HG03520 (cell line): ENCODE measurements around the gene OR2J2.
"Not testable (repeated sequence)": the region's sequence is repeated elsewhere in the genome, so short reads cannot be mapped to it uniquely, and the experiment has no call there.

Experiments used
- ATAC-seq: cut with Tn5 transposase; IDR thresholded peaks from one replicate; pipeline ENCODE4 v1.9.1; 2021; ENCODE audit warnings: mild to moderate bottlenecking, moderate library complexity; ENCODE audit not compliant: unreplicated experiment

OR2J2 gene

GRCh38 chr6:29170607-29171006 lies at the start of gene OR2J2:
OR2J2 (plus strand) TSS chr6:29170907; CDS start chr6:29173636, 2,729 bp downstream.
- ATAC-seq: not testable (repeated sequence)

GRCh38 chr6:29129326-29130012 lies 41.2 kb upstream of the OR2J2 start:
- no peak for ATAC-seq

- no peak for ATAC-seq
Measured at GRCh38 chr6:29130644-29131043, 40.1 kb upstream of the OR2J2 start.

GRCh38 chr6:29131691-29132090 lies 39.0 kb upstream of the OR2J2 start:
- ATAC-seq: no peak

DNA sequence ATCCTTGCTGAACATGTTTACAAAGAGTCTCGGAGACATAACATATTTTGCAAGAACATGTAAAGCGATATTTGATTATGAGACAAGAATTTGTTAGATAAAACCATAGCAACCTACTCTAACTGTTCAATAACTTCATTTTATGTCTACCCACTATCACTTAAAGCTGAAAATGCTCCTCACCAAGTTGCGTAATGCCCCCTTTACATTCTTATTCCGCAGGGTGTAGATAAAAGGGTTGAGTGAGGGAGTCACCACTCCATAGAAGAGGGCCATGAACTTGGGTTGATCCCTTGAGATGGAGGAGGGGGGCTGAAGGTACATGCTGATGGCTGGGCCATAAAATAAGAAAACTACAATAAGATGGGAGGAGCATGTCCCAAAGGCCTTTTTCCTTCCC lies 33.0 kb upstream of the OR2J2 start:
- no peak for ATAC-seq

GRCh38 chr6:29141606-29142005 lies 29.1 kb upstream of the OR2J2 start:
- no peak for ATAC-seq

DNA sequence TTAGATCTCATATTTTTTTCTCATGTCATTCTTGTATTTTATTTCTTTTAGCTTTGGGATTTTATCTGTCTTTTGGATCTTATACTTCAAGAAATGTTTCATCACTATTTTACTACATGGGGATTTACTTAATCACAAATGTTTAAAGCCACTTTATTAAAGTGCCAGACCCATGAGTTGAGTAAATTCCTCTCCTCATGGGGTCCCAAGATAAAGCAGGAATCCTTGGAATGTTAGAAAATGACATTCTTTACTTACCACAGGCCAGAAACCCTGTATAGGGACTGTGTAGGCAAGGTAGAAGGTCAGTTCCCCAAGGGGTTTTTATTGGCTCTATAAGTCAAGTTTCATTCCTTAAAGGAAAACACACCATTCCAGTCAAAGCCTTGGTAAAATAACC lies 28.4 kb upstream of the OR2J2 start:
- ATAC-seq: no peak

DNA sequence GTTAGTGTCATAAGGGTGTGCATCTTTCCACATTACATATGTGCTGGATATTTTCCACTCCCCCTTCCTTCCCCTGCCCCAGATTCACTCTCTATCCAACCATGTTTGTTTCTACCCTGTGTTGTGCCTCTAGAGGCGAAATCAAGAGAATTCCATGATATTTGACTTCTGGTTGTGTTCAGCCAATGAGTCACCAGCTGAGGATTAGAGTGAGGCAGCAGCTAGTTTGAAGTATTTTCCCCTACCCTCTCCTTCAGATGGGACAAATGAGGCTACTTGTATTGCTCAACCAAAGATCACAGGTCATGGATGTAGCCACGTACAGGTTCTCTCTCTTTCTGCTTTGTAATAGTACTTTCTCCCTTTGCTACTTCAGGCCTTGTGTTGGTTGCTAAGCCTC lies 24.5 kb upstream of the OR2J2 start:
- no peak for ATAC-seq

GRCh38 chr6:29147074-29147473 lies 23.6 kb upstream of the OR2J2 start:
- ATAC-seq: no peak

- ATAC-seq: not testable (repeated sequence)
Measured at GRCh38 chr6:29149444-29149843, 21.3 kb upstream of the OR2J2 start.

- no peak for ATAC-seq
Measured at GRCh38 chr6:29153083-29153482, 17.6 kb upstream of the OR2J2 start.

DNA sequence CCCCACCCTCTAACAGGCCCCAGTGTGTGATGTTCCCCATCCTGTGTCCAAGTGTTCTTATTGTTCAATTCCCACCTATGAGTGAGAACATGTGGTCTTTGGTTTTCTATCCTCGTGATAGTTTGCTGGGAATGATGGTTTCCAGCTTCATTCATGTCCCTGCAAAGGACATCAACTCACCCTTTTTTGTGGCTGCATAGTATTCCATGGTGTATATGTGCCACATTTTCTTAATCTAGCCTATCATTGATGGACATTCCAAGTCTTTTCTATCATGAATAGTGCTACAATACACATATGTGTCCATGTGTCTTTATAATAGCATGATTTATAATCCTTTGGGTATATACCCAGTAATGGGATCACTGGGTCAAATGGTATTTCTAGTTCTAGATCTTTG lies 15.5 kb upstream of the OR2J2 start:
- ATAC-seq: not testable (repeated sequence)

- ATAC-seq: not testable (repeated sequence)
Measured at GRCh38 chr6:29159922-29160321, 10.8 kb upstream of the OR2J2 start.

GRCh38 chr6:29165571-29165970 lies 5.1 kb upstream of the OR2J2 start:
- ATAC-seq: not testable (repeated sequence)

- no peak for ATAC-seq
Measured at GRCh38 chr6:29171736-29172135, 1.0 kb downstream of the OR2J2 start.

DNA sequence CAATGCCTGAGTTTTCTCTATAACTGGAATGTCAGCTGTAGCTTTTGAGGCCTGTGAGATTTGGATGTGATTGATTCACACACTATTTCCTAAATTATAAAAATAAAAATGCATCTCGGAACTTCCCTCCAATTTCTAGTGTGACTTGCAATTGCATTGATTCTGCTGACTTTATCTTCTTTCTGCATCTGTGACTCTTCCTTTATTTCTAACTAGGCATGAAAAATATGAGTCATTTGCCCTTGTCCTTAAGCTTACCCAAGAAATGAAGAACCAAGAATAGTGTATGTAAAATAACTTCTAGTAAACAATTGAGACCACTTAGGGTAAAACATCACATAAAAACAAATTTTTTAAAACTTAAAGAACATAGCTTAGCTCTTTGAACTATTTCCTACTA lies 12.9 kb downstream of the OR2J2 start:
- no peak for ATAC-seq

DNA sequence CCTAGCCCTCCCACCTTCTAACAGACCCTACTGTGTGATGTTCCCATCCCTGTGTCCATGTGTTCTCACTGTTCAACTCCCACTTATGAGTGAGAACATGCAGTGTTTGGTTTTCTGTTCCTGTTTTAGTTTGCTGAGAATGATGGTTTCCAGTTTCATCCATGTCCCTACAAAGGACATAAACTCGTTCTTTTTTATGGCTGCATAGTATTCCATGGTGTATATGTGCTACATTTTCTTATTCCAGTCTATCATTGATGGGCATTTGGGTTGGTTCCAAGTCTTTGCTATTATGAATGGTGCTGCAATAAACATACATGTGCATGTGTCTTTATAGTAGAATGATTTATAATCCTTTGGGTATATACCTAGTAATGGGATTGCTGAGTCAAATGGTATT lies 18.0 kb downstream of the OR2J2 start:
- ATAC-seq: not testable (repeated sequence)

GRCh38 chr6:29200767-29201662 lies 30.3 kb downstream of the OR2J2 start:
- no peak for ATAC-seq

- ATAC-seq: no peak
Measured at GRCh38 chr6:29201966-29202365, 31.3 kb downstream of the OR2J2 start.

DNA sequence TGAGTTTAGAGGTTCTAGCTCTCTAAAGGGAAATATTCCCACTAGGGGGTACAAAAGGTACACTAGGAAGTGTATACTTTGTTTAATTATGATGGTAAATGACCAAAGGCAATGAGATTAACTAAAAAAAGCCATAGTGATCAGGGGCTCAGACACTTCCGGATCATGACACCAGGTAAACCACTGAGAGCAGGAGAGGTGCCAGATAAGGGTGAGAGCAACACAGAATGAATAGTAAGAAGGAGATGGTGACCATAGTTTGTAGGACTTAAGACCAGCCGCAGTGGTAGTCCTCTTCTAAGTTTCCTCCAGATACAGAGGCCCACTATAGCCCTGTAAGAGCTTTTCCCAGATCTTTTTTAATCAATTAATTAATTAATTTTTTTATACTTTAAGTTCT lies 40.8 kb downstream of the OR2J2 start:
- no peak for ATAC-seq

- no peak for ATAC-seq
Measured at GRCh38 chr6:29216528-29216927, 45.8 kb downstream of the OR2J2 start.

- ATAC-seq: not testable (repeated sequence)
Measured at GRCh38 chr6:29217242-29217641, 46.5 kb downstream of the OR2J2 start.
